PC-3 (cell line): ENCODE results near the gene PCDHGC3. TPM values are rescaled to one million over a fixed set of nuclear protein-coding genes. Genes with fewer than 3 reads are reported as not detected.

Experiments used
- ATAC-seq: fragments of 200-7000 bp; cut with Tn5 transposase; 2 replicates; pipeline ENCODE4 v1.9.1; 2020; ENCODE audit warnings: mild to moderate bottlenecking, moderate library complexity
- BruUV-seq: library from RNA; stranded (reverse); fragments of 400-500 nt; replicated peaks from 2 replicates; lab custom pipeline; 2021; lab: Mats Ljungman, UMichigan
- CTCF ChIA-PET: fragments of 300-600 bp; sonication (Branson Sonifier 250); formaldehyde crosslinking; loops from one replicate; lab custom pipeline; 2022; ENCODE audit warnings: antibody characterized with exemption; lab: Charles Lee
- POLR2A ChIA-PET: fragments of 300-600 bp; sonication (Branson Sonifier 250); formaldehyde crosslinking; loops from one replicate; lab custom pipeline; 2022; ENCODE audit warnings: antibody characterized with exemption; ENCODE audit not compliant: unreplicated experiment; lab: Charles Lee
- DNase-seq: peaks from one replicate; pipeline ENCODE4 v3.0.0-alpha.2; 2015
- H2AFZ ChIP-seq: fragments of 300-600 bp; sonication (generic); 2 replicates; pipeline ENCODE4 v1.6.0; 2016; ENCODE audit warnings: antibody characterized with exemption, low read length
- H3F3A ChIP-seq: fragments of 300-600 bp; sonication (generic); one replicate; pipeline ENCODE4 v1.6.0; 2017; ENCODE audit warnings: antibody characterized with exemption, low read length, control low read depth, mild to moderate bottlenecking; ENCODE audit not compliant: unreplicated experiment
- H3K27ac ChIP-seq: fragments of 300-600 bp; sonication (generic); 2 replicates; pipeline ENCODE4 v1.5.1; 2016; ENCODE audit warnings: mild to moderate bottlenecking, low read length
- H3K27me3 ChIP-seq: fragments of 300-600 bp; sonication (generic); 2 replicates; pipeline ENCODE4 v1.6.1; 2016; ENCODE audit warnings: low read length, mixed read lengths
- H3K36me3 ChIP-seq: fragments of 300-600 bp; sonication (generic); 2 replicates; pipeline ENCODE4 v1.6.1; 2016; ENCODE audit warnings: low read depth, mixed run types, low read length, mixed read lengths
- H3K4me1 ChIP-seq: fragments of 300-600 bp; sonication (generic); 2 replicates; pipeline ENCODE4 v1.5.1; 2016; ENCODE audit warnings: low read length; ENCODE audit not compliant: insufficient read depth
- H3K4me2 ChIP-seq: fragments of 300-600 bp; sonication (generic); 2 replicates; pipeline ENCODE4 v1.6.0; 2016; ENCODE audit warnings: low read length
- H3K4me3 ChIP-seq: fragments of 300-600 bp; sonication (generic); 2 replicates; pipeline ENCODE4 v1.5.1; 2016; ENCODE audit warnings: mild to moderate bottlenecking, low read length, mixed read lengths
- H3K79me2 ChIP-seq: fragments of 300-600 bp; sonication (generic); 2 replicates; pipeline ENCODE4 v1.6.1; 2017; ENCODE audit warnings: low read length, mixed read lengths
- H3K9ac ChIP-seq: fragments of 300-600 bp; sonication (generic); 2 replicates; pipeline ENCODE4 v1.6.0; 2016; ENCODE audit warnings: mild to moderate bottlenecking, low read length
- H3K9me2 ChIP-seq: fragments of 300-600 bp; sonication (generic); replicated peaks from 2 replicates; pipeline ENCODE4 v1.6.1; 2016; ENCODE audit warnings: mixed run types, low read length, mixed read lengths
- H3K9me3 ChIP-seq: fragments of 300-600 bp; sonication (generic); 2 replicates; pipeline ENCODE4 v1.6.1; 2016; ENCODE audit warnings: low read length, mixed read lengths
- H4K20me1 ChIP-seq: fragments of 300-600 bp; sonication (generic); 2 replicates; pipeline ENCODE4 v1.6.1; 2016; ENCODE audit warnings: low read length, mixed read lengths
- EZH2 ChIP-seq: fragments of 300-600 bp; sonication (generic); IDR thresholded peaks from one replicate; pipeline ENCODE4 v1.6.1; 2017; ENCODE audit warnings: antibody characterized with exemption, mild to moderate bottlenecking, low read length; ENCODE audit not compliant: unreplicated experiment
- EZH2phosphoT487 ChIP-seq: fragments of 300-600 bp; sonication (generic); IDR thresholded peaks from 2 replicates; pipeline ENCODE4 v1.6.1; 2018; ENCODE audit warnings: mild to moderate bottlenecking, antibody characterized with exemption, low read length, borderline replicate concordance
- intact Hi-C: fragments of 100-400 bp; cut with micrococcal nuclease; formaldehyde crosslinking; loops from 2 replicates; pipeline ENCODE4 v1.9.0; 2023
- total RNA-seq: library from RNA; depleted of rRNA; stranded (reverse); fragments of >200 nt; gene quantifications from 2 replicates; pipeline ENCODE4 v1.2.3, GENCODE V29; 2014
- TF ChIP-seq, protein P1 (sequence below): fragments of 300-600 bp; sonication (generic); conservative IDR thresholded peaks from 2 replicates; pipeline ENCODE4 v1.5.1; 2017; ENCODE audit warnings: antibody characterized with exemption, low read depth, mild to moderate bottlenecking, low read length

PCDHGC3 gene
- total RNA-seq, 1 experiment from 2014 or later: 2.1 TPM

DNA sequence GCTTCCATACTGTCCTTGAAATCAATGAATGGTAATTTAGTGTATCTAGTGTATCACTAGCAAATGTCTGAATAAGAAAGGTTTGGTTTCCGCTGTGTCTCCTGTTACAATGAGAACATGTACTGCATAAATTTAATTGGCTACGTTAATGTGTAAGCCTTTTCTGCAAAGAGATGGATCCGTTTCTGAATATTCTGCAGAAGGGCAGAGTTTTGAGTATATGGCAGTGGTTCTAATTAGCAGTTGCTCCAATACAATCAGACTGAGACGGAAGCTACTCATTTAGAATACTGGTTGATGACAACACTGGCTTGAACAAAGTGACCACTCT, 8.5 kb downstream of the PCDHGC3 start:
- Histone ChIP-seq H3K9me3 (no peaks in the 10 kb centered on the region), H3F3A (no peaks in the 10 kb centered on the region), H3K79me2 (no peaks in the 10 kb centered on the region), H3K27ac (no peak overlapping the region), H3K4me1 (peaks cover 9% of the 10 kb centered on the region; the same call in 1 of the 2 replicates), H3K4me2 (no peak overlapping the region), H3K27me3 (no peaks in the 10 kb centered on the region), H2AFZ (no peak overlapping the region), H3K9me2 (no peaks in the 10 kb centered on the region), H3K4me3 (no peak overlapping the region), H3K9ac (no peak overlapping the region), H3K36me3 (no peaks in the 10 kb centered on the region), H4K20me1 (no peaks in the 10 kb centered on the region)
- no peak for DNase-seq
- TF ChIP-seq, protein P1, sequence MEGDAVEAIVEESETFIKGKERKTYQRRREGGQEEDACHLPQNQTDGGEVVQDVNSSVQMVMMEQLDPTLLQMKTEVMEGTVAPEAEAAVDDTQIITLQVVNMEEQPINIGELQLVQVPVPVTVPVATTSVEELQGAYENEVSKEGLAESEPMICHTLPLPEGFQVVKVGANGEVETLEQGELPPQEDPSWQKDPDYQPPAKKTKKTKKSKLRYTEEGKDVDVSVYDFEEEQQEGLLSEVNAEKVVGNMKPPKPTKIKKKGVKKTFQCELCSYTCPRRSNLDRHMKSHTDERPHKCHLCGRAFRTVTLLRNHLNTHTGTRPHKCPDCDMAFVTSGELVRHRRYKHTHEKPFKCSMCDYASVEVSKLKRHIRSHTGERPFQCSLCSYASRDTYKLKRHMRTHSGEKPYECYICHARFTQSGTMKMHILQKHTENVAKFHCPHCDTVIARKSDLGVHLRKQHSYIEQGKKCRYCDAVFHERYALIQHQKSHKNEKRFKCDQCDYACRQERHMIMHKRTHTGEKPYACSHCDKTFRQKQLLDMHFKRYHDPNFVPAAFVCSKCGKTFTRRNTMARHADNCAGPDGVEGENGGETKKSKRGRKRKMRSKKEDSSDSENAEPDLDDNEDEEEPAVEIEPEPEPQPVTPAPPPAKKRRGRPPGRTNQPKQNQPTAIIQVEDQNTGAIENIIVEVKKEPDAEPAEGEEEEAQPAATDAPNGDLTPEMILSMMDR: no peak
- TF ChIP-seq EZH2 (no peak), EZH2phosphoT487 (no peak)
- no peak for ATAC-seq
- intact Hi-C loops: no loop called here
- no TSS peak for BruUV-seq
- CTCF ChIA-PET: no interaction called here
- POLR2A ChIA-PET: no interaction called here

DNA sequence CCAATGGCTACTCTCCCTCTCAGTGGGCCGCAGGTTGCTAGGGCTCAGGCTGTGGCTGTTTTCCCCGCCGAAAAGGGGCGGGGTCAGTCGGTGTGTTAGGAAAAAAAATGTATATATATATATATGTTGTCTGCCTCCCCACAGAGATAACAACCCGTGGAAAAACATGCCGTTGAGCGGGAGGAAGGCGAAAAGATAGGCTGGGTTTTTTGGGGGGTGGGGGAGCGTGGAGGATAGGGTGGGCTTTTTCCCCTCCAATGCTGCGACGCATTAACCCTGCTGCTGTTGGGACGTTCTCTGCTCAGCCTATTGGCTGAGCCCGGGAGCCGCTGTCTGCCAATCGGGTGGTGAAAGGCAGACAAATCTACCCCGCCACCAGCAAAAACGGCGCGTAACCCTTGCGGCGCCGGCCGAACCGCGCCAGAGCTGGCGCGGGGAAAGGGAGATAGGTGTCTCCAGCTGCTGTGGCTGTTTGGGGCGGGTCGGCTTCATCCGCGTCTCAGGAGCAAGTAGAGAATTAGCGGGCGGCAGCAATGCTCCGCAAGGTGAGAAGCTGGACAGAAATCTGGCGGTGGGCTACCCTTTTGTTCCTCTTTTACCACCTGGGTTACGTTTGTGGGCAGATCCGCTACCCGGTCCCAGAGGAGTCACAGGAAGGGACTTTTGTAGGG, 9.0 kb downstream of the PCDHGC3 start, which contains the start of gene PCDHGC4:
TSS of gene PCDHGC4 (plus strand) at position 390 of the 671 bp plus-strand sequence. CDS start at position 534, 144 bp downstream.
- Histone ChIP-seq H3K4me3 (no peak within 1 kb of the TSS), H3K27ac (no peak within 1 kb of the TSS), H3F3A (no peaks in the 10 kb centered on the region), H3K79me2 (no peaks in the 10 kb centered on the region), H3K9ac (no peak within 1 kb of the TSS), H3K9me3 (no peaks in the 10 kb centered on the region), H3K36me3 (no peaks in the 10 kb centered on the region), H3K27me3 (no peaks in the 10 kb centered on the region), H2AFZ (no peak within 1 kb of the TSS), H4K20me1 (no peaks in the 10 kb centered on the region), H3K4me2 (no peak within 1 kb of the TSS), H3K4me1 (peaks cover 14% of the 10 kb centered on the region; the same call in 1 of the 2 replicates), H3K9me2 (no peaks in the 10 kb centered on the region)
- no peak for TF ChIP-seq EZH2
- TF ChIP-seq, protein P1: no peak
- no peak for TF ChIP-seq EZH2phosphoT487
- ChIA-PET CTCF (no interaction called here), POLR2A (no interaction called here)
- BruUV-seq: no TSS peak
- DNase-seq (no peak), ATAC-seq (no peak)
- intact Hi-C loops: no loop called here

GRCh38 chr5:141485321-141486055, 9.7 kb downstream of the PCDHGC3 start:
- TF ChIP-seq, protein P1: no peak
- TF ChIP-seq EZH2 (no peak), EZH2phosphoT487 (no peak)
- H3K36me3 ChIP-seq: no peaks in the 10 kb centered on the region
- no peak overlapping the region for H3K4me3 ChIP-seq
- intact Hi-C loops: no loop called here
- H3K9ac ChIP-seq: no peak overlapping the region
- no peak overlapping the region for H3K4me2 ChIP-seq
- ChIA-PET CTCF (no interaction called here), POLR2A (no interaction called here)
- BruUV-seq: no TSS peak
- H3K9me2 ChIP-seq: no peaks in the 10 kb centered on the region
- H3K27me3 ChIP-seq: no peaks in the 10 kb centered on the region
- ATAC-seq (no peak), DNase-seq (no peak)
- H3K9me3 ChIP-seq: no peaks in the 10 kb centered on the region
- H2AFZ ChIP-seq: no peak overlapping the region
- no peaks in the 10 kb centered on the region for H3K79me2 ChIP-seq
- peaks cover 15% of the 10 kb centered on the region; the same call in 1 of the 2 replicates for H3K4me1 ChIP-seq
- no peaks in the 10 kb centered on the region for H4K20me1 ChIP-seq
- H3K27ac ChIP-seq: no peak overlapping the region
- H3F3A ChIP-seq: no peaks in the 10 kb centered on the region
